Choroid plexus epithelial cell (primary cell): ENCODE results near the gene CHRDL2.

ENCODE experiments used
- DNase-seq: peaks from one replicate; pipeline ENCODE4 v3.0.0-alpha.2; 2010; ENCODE audit warnings: low read depth
- H3K4me3 ChIP-seq: 2 replicates; pipeline ENCODE4 v1.5.1; 2011; ENCODE audit warnings: low read depth, mild to moderate bottlenecking, control low read depth, low read length, moderate library complexity
- TF ChIP-seq, protein P1 (sequence below): conservative IDR thresholded peaks from 2 replicates; pipeline ENCODE4 v1.5.1; 2011; ENCODE audit warnings: low read depth, mild to moderate bottlenecking, control low read depth, inconsistent platforms, low read length, moderate library complexity

The CHRDL2 gene

DNA sequence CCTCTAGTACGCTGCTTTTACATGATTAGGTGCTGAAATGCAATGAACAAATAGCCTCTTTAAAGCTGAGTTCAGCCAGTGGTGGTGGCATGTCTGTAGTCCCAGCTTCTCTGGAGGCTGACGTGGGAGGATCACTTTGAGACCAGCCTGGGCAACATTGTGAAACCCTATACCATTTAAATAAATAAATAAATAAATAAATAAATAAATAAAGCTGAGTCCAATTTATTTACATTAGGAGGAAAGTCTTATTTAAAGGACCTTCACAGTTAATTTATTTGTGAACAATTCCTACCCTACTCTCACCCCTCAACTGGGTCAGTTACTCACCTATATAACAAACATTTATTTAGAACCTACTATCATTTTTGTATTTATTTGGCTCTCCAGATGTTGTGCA lies 4.8 kb upstream of the CHRDL2 start:
- TF ChIP-seq, protein P1, sequence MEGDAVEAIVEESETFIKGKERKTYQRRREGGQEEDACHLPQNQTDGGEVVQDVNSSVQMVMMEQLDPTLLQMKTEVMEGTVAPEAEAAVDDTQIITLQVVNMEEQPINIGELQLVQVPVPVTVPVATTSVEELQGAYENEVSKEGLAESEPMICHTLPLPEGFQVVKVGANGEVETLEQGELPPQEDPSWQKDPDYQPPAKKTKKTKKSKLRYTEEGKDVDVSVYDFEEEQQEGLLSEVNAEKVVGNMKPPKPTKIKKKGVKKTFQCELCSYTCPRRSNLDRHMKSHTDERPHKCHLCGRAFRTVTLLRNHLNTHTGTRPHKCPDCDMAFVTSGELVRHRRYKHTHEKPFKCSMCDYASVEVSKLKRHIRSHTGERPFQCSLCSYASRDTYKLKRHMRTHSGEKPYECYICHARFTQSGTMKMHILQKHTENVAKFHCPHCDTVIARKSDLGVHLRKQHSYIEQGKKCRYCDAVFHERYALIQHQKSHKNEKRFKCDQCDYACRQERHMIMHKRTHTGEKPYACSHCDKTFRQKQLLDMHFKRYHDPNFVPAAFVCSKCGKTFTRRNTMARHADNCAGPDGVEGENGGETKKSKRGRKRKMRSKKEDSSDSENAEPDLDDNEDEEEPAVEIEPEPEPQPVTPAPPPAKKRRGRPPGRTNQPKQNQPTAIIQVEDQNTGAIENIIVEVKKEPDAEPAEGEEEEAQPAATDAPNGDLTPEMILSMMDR = no peak
- H3K4me3 ChIP-seq = no peak overlapping the region
- DNase-seq = no peak

DNA sequence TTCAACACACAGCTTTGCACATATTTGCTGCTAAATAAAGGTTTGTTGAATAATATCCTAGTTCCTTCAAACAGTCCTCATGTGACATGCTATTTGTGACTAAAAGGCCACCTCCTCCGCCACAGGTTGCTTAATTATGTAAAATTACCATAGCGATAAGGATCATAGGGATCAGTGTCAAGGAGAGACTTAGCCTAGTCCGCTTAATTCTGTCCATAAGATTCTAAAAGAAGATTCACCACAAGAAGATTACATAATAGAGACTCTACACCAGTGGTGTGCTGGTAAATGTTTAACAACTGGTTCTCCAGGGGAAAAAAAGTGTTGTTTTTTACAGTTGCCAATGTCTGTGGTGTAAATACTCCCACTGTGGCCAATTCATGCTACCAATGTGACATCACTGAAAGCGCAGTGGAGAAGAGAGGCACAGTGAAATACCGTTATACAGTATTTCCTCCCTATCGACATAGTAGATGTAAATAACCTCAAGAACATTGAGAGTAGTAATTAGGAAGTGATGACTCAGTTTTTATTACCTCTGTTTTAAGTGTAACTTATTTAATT lies 4.2 kb upstream of the CHRDL2 start:
- TF ChIP-seq, protein P1 = no peak
- no peak for DNase-seq
- H3K4me3 ChIP-seq = no peak overlapping the region

DNA sequence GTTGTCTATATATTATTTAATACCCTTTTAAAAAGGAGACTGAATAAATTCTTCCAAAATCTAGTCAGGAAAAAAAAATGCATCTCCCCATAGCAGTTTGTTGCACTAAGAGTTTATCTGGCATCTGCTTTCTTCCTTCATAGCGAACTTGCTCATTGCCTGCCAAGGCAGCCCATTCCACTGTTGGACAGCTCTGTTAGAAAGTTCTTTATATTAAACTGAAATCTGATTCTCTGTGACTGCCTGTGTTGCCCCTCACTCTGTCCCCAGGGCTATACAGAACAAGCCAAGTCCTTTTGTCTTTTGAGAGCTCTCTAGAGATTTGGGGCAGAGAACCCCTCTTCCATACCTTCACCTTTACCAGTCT lies 3.3 kb upstream of the CHRDL2 start:
- no peak for DNase-seq
- TF ChIP-seq, protein P1 = no peak

DNA sequence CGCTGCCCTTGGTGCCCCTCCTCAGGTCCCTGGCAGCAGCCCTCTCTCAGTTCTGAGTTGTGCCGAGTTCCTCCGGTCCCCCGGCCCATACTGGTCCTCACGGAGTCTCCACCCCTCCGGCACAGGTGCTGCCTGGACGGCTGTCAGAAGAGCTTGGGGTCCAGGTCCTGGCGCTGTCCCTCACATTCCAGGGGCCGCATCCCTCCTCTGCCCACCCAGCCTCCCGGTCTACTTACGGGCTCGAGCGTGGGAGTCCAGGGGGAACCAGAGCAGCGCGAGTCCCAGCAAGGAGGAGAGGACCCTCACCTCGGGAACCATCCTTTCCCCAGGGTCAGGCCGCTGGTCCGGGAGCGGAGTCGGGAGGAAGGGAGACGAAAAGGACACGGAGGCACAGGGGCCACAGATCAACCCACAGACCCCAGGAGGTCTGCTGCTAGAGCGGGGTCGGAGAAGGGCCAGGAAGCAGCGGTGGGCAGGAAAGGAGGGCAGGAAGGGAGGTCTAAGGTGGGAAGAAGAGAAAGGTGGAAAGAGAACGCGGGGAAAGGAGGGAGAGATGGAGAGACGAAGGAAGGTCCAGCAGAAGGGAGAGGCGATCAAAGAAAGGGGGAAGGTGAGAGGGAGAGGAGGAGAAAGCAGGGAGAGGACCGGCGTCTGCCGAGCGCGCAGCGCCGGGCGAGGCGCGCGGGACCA lies 510 bp downstream of the CHRDL2 start:
- TF ChIP-seq, protein P1 = no peak
- H3K4me3 ChIP-seq = no peak overlapping the region

More for the DNA sequence above, 3.3 kb upstream of the CHRDL2 start:
- no peak overlapping the region for H3K4me3 ChIP-seq

DNA sequence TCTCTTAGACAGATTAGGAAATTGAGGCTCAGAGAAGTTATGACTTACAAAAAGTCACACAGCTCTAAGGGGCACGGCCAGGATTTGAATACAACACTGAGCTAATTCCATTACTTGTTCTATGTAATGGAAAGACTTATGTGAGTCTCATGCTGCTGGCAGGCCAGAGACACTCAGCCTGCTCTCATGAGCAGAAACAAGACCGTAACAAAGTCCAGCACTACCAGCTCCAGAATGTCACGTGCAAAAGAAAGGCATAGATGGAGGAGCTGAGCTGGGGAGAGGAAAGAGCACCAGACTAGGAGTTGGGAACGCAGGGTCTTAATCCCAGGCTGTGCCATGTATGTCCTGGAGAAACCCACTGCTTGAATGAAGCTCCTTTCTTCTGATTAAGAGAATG lies 1.8 kb downstream of the CHRDL2 start:
- no peak for DNase-seq
- TF ChIP-seq, protein P1 = no peak
- H3K4me3 ChIP-seq = no peak overlapping the region

More for the DNA sequence above, 510 bp downstream of the CHRDL2 start:
- no peak for DNase-seq

DNA sequence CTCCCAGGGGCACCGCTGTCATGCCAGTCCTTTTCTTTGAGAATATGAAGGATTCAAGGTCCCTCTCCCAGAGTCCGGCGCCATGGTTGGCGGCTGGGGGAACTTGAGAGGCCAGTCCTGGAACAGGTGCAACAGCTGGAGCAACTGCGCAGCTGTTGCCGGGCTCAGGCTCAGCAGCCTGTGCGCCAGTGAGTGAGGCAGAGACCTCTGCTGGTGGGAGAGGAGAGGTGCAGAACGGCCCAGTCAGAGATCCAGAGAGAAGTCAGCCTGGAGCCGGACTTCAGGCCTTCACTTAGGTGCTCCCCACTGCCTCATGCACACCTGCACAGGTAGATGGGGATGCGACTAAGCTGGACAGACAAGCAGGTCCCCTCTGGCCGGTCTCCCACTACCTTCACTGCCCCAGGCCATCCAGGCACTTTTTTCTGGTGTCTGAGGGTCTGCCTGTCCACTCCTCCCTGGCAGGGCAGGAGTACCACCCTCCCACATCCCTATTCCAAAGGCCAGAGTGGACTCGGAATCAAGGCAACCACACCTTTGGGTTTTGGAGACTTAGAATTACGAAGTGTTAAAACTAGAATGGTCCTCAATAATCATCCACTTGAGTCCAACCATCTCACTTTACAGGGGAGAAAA lies 4.6 kb downstream of the CHRDL2 start:
- TF ChIP-seq, protein P1 = peak; percentile 97
- peak; percentile 87 for DNase-seq
- H3K4me3 ChIP-seq = no peak overlapping the region

DNA sequence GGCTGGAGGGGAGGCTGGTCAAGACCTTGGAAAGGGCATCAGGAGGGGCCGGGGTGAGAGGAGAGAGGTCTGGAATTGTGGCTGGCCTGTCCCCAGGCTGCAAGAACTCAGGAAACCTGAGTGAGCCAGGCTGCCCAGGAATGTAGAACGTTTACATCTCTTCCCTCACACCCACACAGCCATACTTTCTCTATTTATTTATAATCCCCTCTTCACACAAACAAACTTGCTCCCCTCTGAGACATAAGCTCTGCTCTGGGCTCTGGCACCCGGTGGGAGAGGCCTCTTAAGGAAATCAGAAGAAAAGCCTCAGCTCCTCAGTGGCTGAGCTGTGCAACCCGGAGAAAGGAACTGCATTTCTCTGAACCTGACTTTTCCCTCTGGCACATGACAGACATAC lies 5.5 kb downstream of the CHRDL2 start:
- TF ChIP-seq, protein P1 = no peak
- H3K4me3 ChIP-seq = no peak overlapping the region
- DNase-seq = peak; percentile 45
